ENCODE measurements around the gene KRTAP10-2.
A peak's percentile ranks its signal among the peaks of the same experiment; 100 is the strongest.
"Not testable (repeated sequence)": the region's sequence is repeated elsewhere in the genome, so short reads cannot be mapped to it uniquely, and the experiment has no call there.

KRTAP10-2 gene

DNA sequence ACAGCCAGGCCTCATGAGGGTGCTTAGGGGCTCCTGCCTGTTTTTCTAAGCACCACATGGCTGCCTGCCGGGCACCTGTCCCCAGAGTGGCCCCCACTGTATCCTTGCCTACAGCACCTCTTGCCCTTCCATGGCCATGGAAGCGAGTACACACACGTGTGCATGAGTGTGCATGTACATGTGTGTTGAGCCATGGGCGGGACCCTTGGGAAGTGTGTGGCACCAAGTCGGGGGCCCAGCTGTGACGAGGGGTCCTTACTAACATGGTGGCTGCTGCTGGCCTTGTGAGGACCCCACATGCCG, 37.1 kb downstream of the KRTAP10-2 start:
- no peak for DNase-seq (ENCODE audit: low read depth in 3 of 3)

DNA sequence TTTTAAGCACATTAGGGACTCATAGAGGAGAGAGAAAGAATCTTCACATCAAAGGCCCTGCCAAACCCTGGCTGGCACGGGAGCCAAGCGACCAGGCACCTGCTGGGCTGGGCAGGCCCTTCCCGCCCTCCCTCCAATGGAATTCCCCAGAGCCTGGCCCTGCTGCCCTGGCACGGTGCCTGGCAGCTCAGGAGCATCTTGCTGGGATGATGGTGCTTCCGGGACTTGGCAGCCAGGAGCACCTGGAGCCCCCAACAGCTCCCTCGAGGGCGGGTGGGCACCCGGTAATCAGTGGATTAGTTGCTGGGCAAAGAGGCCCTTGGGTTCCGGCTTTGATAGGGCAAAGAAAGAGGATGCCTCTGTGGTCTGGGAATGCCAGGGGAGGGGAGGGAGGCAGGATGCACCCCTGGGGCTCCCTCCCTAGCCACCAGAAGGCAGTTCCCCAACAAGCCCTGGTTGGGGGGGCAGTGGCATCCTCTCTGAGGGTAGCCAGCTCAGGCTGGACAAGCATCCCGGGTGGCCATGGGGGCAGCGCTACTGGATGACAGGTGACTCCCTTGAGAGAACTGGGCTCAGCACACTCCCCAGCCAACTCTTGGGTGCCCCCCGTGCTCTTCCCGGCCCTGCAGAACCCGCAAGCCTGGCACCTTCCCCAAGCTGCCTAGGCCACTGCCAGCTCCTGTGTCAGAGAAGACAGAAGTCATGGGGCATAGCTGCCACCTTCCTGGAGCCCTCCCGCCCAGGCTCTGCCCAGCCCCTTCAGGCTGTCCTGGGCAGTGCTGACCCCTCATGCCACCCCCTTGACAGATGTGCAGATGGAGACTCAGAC, 37.7 kb downstream of the KRTAP10-2 start:
- DNase-seq (ENCODE audit: low read depth in 3 of 3), result no peak

- no peak for DNase-seq (ENCODE audit: low read depth in 3 of 3)
Observed at GRCh38 chr21:44512496-44513388, 38.6 kb downstream of the KRTAP10-2 start.

GRCh38 chr21:44511938-44512275, 39.4 kb downstream of the KRTAP10-2 start:
- DNase-seq (ENCODE audit: low read depth in 3 of 3), result no peak

- DNase-seq (ENCODE audit: low read depth in 3 of 3), result no peak
Observed at GRCh38 chr21:44511219-44511937, 39.9 kb downstream of the KRTAP10-2 start.

DNA sequence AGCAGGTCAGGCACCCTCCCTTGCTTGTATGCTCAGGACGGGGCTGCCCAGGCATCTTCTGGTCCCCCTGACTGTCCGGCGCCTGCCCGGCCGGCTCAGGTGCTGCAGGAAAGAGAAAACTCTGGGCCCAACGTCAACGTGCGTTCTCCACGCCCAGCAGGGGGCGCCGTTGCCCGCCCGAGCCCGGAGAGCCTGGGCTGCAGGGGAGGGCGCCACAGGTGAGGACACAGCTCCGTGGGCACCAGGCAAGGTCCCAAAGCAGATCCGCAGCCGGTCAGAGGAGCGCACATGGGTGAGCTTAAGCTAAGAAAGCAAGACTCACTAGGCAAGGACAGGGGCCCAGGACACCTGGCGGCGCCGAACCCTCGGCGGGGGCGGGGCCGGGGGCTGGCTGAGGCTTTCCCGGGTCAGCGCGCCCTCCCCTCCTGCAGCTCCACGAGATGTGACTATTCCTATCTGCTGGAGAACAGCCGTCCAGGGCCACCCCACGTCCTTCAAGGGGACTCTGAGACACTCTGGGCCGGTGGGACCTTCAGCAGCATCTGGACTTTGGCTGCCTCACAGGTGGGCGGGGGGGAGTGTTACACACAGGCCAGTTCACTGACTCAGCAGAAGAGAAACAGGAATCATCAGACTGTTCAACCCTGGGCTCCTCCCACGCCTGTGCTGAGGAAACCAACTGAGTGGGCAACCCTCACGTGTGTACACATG, 40.6 kb downstream of the KRTAP10-2 start:
- DNase-seq (ENCODE audit: low read depth in 3 of 3), result peak; percentile 50 to 70 (median 61)

- no peak for DNase-seq (ENCODE audit: low read depth in 3 of 3)
Observed at GRCh38 chr21:44510109-44510507, 41.2 kb downstream of the KRTAP10-2 start.

- no peak for DNase-seq (ENCODE audit: low read depth in 3 of 3)
Observed at GRCh38 chr21:44509539-44509938, 41.8 kb downstream of the KRTAP10-2 start.

DNA sequence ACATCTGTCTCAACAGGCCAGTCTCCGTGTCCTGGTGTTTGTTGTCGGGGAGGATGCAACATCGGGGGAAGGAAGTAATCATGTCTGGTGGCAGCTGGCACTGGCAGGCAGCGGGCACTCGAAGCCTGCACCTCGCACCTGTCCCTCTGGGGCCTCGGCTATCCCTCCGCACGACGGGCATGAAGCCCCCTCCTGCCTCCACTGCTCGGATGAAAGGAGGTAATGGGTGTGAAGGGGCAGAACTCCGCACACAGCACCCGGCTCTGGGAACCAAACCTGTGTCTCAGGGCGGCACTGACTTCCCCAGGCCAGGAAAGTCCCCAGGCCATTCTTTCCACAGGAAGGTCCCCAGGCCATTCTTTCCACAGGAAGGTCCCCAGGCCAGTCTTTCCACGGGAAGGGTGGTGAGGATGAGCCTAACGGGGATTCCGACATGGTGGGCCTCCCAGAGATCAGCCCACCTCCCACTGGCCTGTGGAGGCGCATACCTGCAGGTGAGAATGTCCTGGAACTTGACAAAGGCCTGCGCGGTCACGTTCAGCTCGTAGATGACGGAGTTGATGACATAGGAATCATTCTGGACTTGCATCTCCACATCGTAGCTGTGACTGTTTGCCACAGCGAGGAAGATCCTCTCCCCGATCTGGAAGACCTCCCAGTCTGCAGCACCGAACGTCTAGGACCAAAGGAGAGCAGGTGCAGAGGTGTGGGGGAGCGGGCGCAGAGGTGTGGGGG, 42.4 kb downstream of the KRTAP10-2 start:
- no peak for DNase-seq (ENCODE audit: low read depth in 3 of 3)

- no peak for DNase-seq (ENCODE audit: low read depth in 3 of 3)
Observed at GRCh38 chr21:44508426-44508710, 42.9 kb downstream of the KRTAP10-2 start.

DNA sequence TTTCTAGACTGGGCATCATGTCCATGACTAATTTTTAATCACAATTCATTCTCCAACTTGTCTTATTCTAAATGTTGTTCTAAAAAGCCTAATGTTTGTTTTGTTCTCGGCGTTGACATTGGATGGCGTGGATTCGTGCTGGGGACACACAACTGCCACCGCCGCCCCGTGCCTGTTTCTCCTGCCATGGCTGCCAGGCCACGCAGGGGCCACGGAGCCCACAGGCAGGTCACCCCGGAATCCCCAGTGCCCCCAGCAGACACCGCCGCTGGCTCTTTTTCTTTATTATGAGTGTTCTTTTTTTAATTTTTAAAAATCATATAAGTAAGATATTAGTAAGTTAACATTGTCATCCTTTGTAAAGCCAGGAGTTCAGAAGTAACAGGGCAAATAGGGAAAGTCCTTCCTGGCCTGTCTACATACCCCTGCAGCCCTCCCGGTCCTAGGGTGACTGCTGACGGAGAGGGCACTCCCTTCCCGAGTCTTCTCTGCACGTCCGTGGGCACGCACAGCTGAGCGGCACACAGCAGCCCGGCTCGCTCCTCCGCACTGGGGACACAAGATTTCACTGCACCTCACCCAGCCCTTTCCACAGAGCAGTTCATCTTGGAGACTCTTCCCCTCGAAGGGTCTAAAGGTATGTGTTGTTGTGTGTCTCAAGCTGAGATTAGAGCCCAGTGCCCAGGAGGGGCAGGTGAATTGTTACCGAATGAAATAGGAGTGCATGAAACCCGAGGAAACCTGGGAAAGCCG, 43.5 kb downstream of the KRTAP10-2 start:
- no peak for DNase-seq (ENCODE audit: low read depth in 3 of 3)

GRCh38 chr21:44506279-44507255, 44.7 kb downstream of the KRTAP10-2 start:
- DNase-seq (ENCODE audit: low read depth in 3 of 3), result no peak

- no peak for DNase-seq (ENCODE audit: low read depth in 3 of 3)
Observed at GRCh38 chr21:44505673-44506278, 45.5 kb downstream of the KRTAP10-2 start.

DNA sequence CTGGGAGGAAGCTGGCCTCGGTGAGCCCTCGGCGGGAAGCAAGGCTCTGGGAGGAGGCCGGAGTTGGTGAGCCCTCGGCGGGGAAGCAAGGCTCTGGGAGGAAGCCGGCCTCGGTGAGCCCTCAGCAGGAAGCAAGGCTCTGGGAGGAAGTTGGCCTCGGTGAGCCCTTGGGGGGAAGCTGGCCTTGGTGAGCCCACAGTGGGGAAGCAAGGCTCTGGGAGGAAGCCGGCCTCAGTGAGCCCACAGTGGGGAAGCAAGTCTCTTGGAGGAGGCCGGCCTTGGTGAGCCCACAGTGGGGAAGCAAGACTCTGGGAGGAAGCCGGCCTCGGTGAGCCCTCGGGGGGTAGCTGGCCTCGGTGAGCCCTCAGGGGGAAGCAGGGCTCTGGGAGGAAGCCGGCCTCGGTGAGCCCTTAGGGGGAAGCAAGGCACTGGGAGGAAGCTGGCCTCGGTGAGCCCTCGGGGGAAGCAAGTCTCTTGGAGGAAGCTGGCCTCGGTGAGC, 47.4 kb downstream of the KRTAP10-2 start:
- DNase-seq (ENCODE audit: low read depth in 3 of 3), result no peak

GRCh38 chr21:44503006-44503889, 48.1 kb downstream of the KRTAP10-2 start:
- DNase-seq (ENCODE audit: low read depth in 3 of 3), result not testable (repeated sequence)

- DNase-seq (ENCODE audit: low read depth in 3 of 3), result no peak
Observed at GRCh38 chr21:44502171-44502958, 48.9 kb downstream of the KRTAP10-2 start.
